DOHH2 (cell line): ENCODE results near the gene C6orf47.

Experiments
- EZH2phosphoT487 ChIP-seq: fragments of 200-600 bp; sonication (generic); IDR thresholded peaks from 2 replicates; pipeline ENCODE4 v1.6.1; 2017; ENCODE audit warnings: borderline replicate concordance, mild to moderate bottlenecking, antibody characterized with exemption, low read length, moderate library complexity, mixed read lengths
- TF ChIP-seq, protein P1 (sequence below): fragments of 200-600 bp; sonication (generic); IDR thresholded peaks from one replicate; pipeline ENCODE4 v1.5.1; 2014; ENCODE audit warnings: antibody characterized with exemption, mild to moderate bottlenecking, low read depth, low read length; ENCODE audit not compliant: poor library complexity, severe bottlenecking

DNA sequence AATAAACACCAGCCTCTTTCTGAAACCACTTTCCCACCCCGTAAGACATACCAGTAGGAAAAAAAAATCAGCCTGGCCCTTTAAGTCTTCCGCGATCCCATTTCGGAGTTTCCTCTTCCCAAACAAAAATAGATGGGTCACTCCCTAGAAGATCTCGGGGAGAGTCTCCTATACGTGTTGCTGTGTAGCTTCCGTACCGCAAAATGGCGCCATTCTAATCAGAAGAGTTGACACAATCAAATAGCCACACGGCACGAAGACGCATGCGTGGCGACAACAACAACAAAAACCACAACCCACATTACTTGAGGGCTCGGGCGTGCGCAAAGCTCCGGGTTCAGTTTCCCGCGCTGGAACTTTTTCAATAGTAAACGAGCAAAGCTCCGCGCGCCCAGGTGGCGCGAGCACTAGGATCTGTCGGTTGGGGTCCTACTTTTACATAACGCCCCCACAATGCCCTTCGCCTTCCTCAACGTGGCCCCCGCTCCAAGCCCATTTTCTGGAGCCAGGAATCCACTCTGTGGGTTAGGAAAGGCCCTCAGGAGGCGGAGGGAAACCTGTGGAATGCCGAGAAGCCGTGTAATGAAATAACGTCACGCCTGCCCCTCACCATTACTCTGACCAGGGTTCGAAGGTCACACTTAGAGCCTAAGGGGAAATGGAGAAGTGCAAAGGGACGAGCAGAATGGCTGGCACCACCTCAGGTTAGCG, 4.4 kb upstream of the C6orf47 start, which contains the start of gene GPANK1:
- TF ChIP-seq, protein P1, sequence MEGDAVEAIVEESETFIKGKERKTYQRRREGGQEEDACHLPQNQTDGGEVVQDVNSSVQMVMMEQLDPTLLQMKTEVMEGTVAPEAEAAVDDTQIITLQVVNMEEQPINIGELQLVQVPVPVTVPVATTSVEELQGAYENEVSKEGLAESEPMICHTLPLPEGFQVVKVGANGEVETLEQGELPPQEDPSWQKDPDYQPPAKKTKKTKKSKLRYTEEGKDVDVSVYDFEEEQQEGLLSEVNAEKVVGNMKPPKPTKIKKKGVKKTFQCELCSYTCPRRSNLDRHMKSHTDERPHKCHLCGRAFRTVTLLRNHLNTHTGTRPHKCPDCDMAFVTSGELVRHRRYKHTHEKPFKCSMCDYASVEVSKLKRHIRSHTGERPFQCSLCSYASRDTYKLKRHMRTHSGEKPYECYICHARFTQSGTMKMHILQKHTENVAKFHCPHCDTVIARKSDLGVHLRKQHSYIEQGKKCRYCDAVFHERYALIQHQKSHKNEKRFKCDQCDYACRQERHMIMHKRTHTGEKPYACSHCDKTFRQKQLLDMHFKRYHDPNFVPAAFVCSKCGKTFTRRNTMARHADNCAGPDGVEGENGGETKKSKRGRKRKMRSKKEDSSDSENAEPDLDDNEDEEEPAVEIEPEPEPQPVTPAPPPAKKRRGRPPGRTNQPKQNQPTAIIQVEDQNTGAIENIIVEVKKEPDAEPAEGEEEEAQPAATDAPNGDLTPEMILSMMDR, result no peak
- no peak for TF ChIP-seq EZH2phosphoT487
